IMR-90 (cell line): ENCODE data around the gene ZFR2.

Experiments used
- RAD21 ChIP-seq: IDR thresholded peaks from 2 replicates; pipeline ENCODE4 v1.6.1; 2012; ENCODE audit warnings: low read length, improper control_type of control experiment
- SMC3 ChIP-seq: fragments of 150-350 bp; IDR thresholded peaks from 2 replicates; pipeline ENCODE4 v1.6.1; 2016; ENCODE audit warnings: low read depth, mild to moderate bottlenecking, antibody characterized with exemption, low read length, moderate library complexity
- TF ChIP-seq, protein P1 (sequence below): conservative IDR thresholded peaks from 2 replicates; pipeline ENCODE4 v1.5.1; 2012; ENCODE audit warnings: mild to moderate bottlenecking, low read depth, low read length, improper control_type of control experiment

DNA sequence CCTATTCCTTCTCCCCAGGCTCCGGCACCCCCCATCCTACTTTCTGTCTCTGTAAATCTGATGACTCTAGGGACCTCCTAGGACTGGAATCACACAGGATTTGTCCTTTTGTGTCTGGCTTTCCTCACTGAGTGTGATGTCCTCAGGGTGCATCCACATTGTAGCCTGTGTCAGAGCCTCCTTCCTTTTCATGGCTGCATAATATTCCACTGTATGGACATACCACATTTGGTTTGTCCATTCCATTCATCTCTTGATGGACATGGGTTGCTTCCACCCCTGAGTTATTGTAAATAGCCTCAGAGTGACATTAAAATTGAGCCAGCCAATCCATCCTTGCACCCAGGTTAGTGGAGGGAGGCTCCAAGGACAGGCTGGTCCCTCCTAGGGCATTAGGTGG lies 41.3 kb upstream of the ZFR2 start:
- TF ChIP-seq SMC3 (no peak), RAD21 (no peak)
- TF ChIP-seq, protein P1, sequence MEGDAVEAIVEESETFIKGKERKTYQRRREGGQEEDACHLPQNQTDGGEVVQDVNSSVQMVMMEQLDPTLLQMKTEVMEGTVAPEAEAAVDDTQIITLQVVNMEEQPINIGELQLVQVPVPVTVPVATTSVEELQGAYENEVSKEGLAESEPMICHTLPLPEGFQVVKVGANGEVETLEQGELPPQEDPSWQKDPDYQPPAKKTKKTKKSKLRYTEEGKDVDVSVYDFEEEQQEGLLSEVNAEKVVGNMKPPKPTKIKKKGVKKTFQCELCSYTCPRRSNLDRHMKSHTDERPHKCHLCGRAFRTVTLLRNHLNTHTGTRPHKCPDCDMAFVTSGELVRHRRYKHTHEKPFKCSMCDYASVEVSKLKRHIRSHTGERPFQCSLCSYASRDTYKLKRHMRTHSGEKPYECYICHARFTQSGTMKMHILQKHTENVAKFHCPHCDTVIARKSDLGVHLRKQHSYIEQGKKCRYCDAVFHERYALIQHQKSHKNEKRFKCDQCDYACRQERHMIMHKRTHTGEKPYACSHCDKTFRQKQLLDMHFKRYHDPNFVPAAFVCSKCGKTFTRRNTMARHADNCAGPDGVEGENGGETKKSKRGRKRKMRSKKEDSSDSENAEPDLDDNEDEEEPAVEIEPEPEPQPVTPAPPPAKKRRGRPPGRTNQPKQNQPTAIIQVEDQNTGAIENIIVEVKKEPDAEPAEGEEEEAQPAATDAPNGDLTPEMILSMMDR, result no peak
